Hematopoietic multipotent progenitor cell (in vitro differentiated cells): ENCODE data around the gene WDR64. TPM values are rescaled to one million over a fixed set of nuclear protein-coding genes. Genes with fewer than 3 reads are reported as not detected.

Experiments
- total RNA-seq: library from RNA; depleted of rRNA; stranded (reverse); fragments of >200 nt; gene quantifications from one replicate; pipeline ENCODE4 v1.2.3, GENCODE V29; 2012

The WDR64 gene
- total RNA-seq, 1 donor: not detected

Other genes with a start within 250 kb of the WDR64 start
- 20.5 TPM for gene FH, start 132.5 kb upstream of the WDR64 start, total RNA-seq
- gene KMO, start 119.9 kb upstream of the WDR64 start, total RNA-seq: 0.81 TPM
- gene CHML, start 11.9 kb upstream of the WDR64 start, total RNA-seq: 14.0 TPM
- gene OPN3, start 11.9 kb upstream of the WDR64 start, total RNA-seq: 17.8 TPM
- 3.5 TPM for gene EXO1, start 195.9 kb downstream of the WDR64 start, total RNA-seq